H1 (cell line): Measurements from ENCODE around the gene KRT5. TPM values are rescaled to one million over a fixed set of nuclear protein-coding genes. Genes with fewer than 3 reads are reported as not detected.

Source experiments
- CTCF ChIA-PET: fragments of 300-600 bp; sonication (Branson Sonifier 250); formaldehyde crosslinking; loops from one replicate; lab custom pipeline; 2021; ENCODE audit not compliant: partially characterized antibody; lab: Charles Lee
- POLR2A ChIA-PET: fragments of 300-600 bp; sonication (Branson Sonifier 250); formaldehyde crosslinking; loops from one replicate; lab custom pipeline; 2021; ENCODE audit warnings: inconsistent platforms; ENCODE audit not compliant: partially characterized antibody; lab: Charles Lee
- DNase-seq, 2 experiments: peaks; one replicate each; pipeline versions ENCODE4 v3.0.0 to v3.0.0-alpha.2; 2010 to 2022; ENCODE audit warnings: low spot score in 2 of 2, low read depth in 1 of 2, mixed read lengths in 1 of 2
- FAIRE-seq: peaks from 2 replicates; lab custom pipeline; 2011; peaks lifted over from hg19 to GRCh38; lab: Jason Lieb, UNC
- H2AFZ ChIP-seq: 2 replicates; pipeline ENCODE4 v1.8.1; 2012; ENCODE audit warnings: low read length, inconsistent platforms
- H2AK5ac ChIP-seq: 2 replicates; pipeline ENCODE4 v1.6.1; 2013; ENCODE audit warnings: low read depth, low read length
- H2BK120ac ChIP-seq: replicated peaks from 2 replicates; pipeline ENCODE3; 2013; ENCODE audit warnings: low read depth, low read length, inconsistent platforms
- H2BK12ac ChIP-seq: 2 replicates; pipeline ENCODE4 v1.6.1; 2013; ENCODE audit warnings: low read depth, low read length
- H2BK15ac ChIP-seq: 2 replicates; pipeline ENCODE4 v1.6.1; 2013; ENCODE audit warnings: low read length
- H2BK20ac ChIP-seq: 2 replicates; pipeline ENCODE4 v1.6.1; 2013; ENCODE audit warnings: low read length
- H2BK5ac ChIP-seq: 2 replicates; pipeline ENCODE4 v1.6.1; 2013; ENCODE audit warnings: low read depth, low read length
- H3K14ac ChIP-seq: 2 replicates; pipeline ENCODE4 v1.6.1; 2013; ENCODE audit warnings: inconsistent platforms; ENCODE audit not compliant: insufficient read length
- H3K18ac ChIP-seq: 2 replicates; pipeline ENCODE4 v1.6.1; 2013; ENCODE audit warnings: low read length; ENCODE audit errors: extremely low read depth
- H3K23ac ChIP-seq: 2 replicates; pipeline ENCODE4 v1.6.1; 2013; ENCODE audit warnings: inconsistent platforms; ENCODE audit not compliant: insufficient read length
- H3K23me2 ChIP-seq: 2 replicates; pipeline ENCODE4 v1.6.1; 2013; ENCODE audit warnings: low read depth, low read length
- H3K27ac ChIP-seq: 2 replicates; pipeline ENCODE4 v1.6.1; 2011; ENCODE audit warnings: low read depth, low read length, inconsistent platforms
- H3K27me3 ChIP-seq, 4 experiments: replicated peaks in 1 of 4; 1 replicate in 1 of 4; 2 replicates in 3 of 4; pipeline versions ENCODE4 v1.6.1 to v1.8.1; 2011 to 2013; ENCODE audit warnings: low read length in 3 of 4, mild to moderate bottlenecking in 3 of 4, inconsistent platforms in 2 of 4, mixed read lengths in 2 of 4, moderate library complexity in 1 of 4; ENCODE audit not compliant: control insufficient read depth in 3 of 4, insufficient read depth in 3 of 4; ENCODE audit errors: extremely low read depth in 1 of 4
- H3K36me3 ChIP-seq, 4 experiments: 2 replicates each; pipeline versions ENCODE4 v1.6.1 to v1.8.1; 2011 to 2013; ENCODE audit warnings: mild to moderate bottlenecking in 4 of 4, low read length in 3 of 4, moderate library complexity in 2 of 4, control low read depth in 1 of 4, inconsistent platforms in 1 of 4; ENCODE audit not compliant: insufficient read depth in 4 of 4, control insufficient read depth in 2 of 4
- H3K4ac ChIP-seq: replicated peaks from 2 replicates; pipeline ENCODE3; 2013; ENCODE audit warnings: low read length, low read depth, mixed read lengths, inconsistent platforms; ENCODE audit not compliant: insufficient read length
- H3K4me1 ChIP-seq, 4 experiments: replicated peaks in 1 of 4; 1 replicate in 1 of 4; 2 replicates in 3 of 4; pipeline versions ENCODE4 v1.6.1 to v1.8.1; 2011 to 2013; ENCODE audit warnings: low read length in 3 of 4, inconsistent platforms in 2 of 4, mixed read lengths in 1 of 4; ENCODE audit not compliant: insufficient read depth in 4 of 4, control insufficient read depth in 3 of 4
- H3K4me2 ChIP-seq, 2 experiments: 2 replicates each; pipeline versions ENCODE4 v1.6.1 to v1.8.1; 2011 to 2013; ENCODE audit warnings: low read depth in 2 of 2, low read length in 2 of 2, control low read depth in 1 of 2, inconsistent platforms in 1 of 2, mild to moderate bottlenecking in 1 of 2; ENCODE audit not compliant: insufficient read depth in 1 of 2
- H3K4me3 ChIP-seq, 4 experiments: fragments of 200-600, 300-600 bp in 1 of 4; sonication (generic), shearing (Covaris generic), sonication (Bioruptor Twin) in 1 of 4; 2 replicates each; pipeline versions ENCODE4 v1.5.1 to v1.8.1; 2011 to 2016; ENCODE audit warnings: low read length in 4 of 4, low read depth in 3 of 4, control low read depth in 2 of 4, inconsistent platforms in 2 of 4, mild to moderate bottlenecking in 2 of 4, mixed read lengths in 1 of 4, moderate library complexity in 1 of 4; ENCODE audit not compliant: insufficient read depth in 2 of 4; ENCODE audit errors: extremely low read depth in 1 of 4
- H3K56ac ChIP-seq: replicated peaks from 2 replicates; pipeline ENCODE3; 2013; ENCODE audit warnings: low read depth, mild to moderate bottlenecking, mixed read lengths, low read length, inconsistent platforms; ENCODE audit not compliant: insufficient read length
- H3K79me1 ChIP-seq: 2 replicates; pipeline ENCODE4 v1.6.1; 2013; ENCODE audit warnings: low read depth, low read length, control low read depth
- H3K79me2 ChIP-seq, 2 experiments: 2 replicates each; pipeline versions ENCODE4 v1.6.1 to v1.8.1; 2012 to 2013; ENCODE audit warnings: low read length in 2 of 2, mild to moderate bottlenecking in 2 of 2, inconsistent platforms in 1 of 2; ENCODE audit not compliant: insufficient read depth in 2 of 2, control insufficient read depth in 1 of 2
- H3K9ac ChIP-seq, 4 experiments: replicated peaks in 1 of 4; 1 replicate in 1 of 4; 2 replicates in 3 of 4; pipeline versions ENCODE4 v1.6.1 to v1.8.1; 2011 to 2013; ENCODE audit warnings: low read depth in 3 of 4, low read length in 3 of 4, control low read depth in 2 of 4, mild to moderate bottlenecking in 2 of 4, moderate library complexity in 2 of 4, inconsistent platforms in 1 of 4; ENCODE audit errors: extremely low read depth in 1 of 4
- H3K9me3 ChIP-seq, 2 experiments: 2 replicates each; pipeline versions ENCODE4 v1.6.1 to v1.8.1; 2012 to 2013; ENCODE audit warnings: mild to moderate bottlenecking in 2 of 2, moderate library complexity in 2 of 2, control low read depth in 1 of 2, inconsistent platforms in 1 of 2, low read depth in 1 of 2, low read length in 1 of 2, mixed read lengths in 1 of 2; ENCODE audit not compliant: insufficient read depth in 2 of 2
- H4K20me1 ChIP-seq, 2 experiments: replicated peaks in 1 of 2; 2 replicates each; pipeline versions ENCODE3 to v1.8.1; 2011 to 2013; ENCODE audit warnings: inconsistent platforms in 2 of 2, low read length in 2 of 2, mild to moderate bottlenecking in 1 of 2; ENCODE audit not compliant: insufficient read depth in 2 of 2, control insufficient read depth in 1 of 2
- H4K5ac ChIP-seq: 2 replicates; pipeline ENCODE4 v1.6.1; 2013; ENCODE audit warnings: low read length, low read depth, mixed read lengths, inconsistent platforms; ENCODE audit not compliant: insufficient read length
- H4K8ac ChIP-seq: 2 replicates; pipeline ENCODE4 v1.8.0; 2013; ENCODE audit warnings: mild to moderate bottlenecking, moderate library complexity, low read length, inconsistent platforms; ENCODE audit not compliant: insufficient read depth; ENCODE audit errors: extremely low read depth
- H4K91ac ChIP-seq: replicated peaks from 2 replicates; pipeline ENCODE3; 2013; ENCODE audit warnings: low read length, mixed read lengths, inconsistent platforms; ENCODE audit not compliant: insufficient read length
- CHD1 ChIP-seq: IDR thresholded peaks from 2 replicates; pipeline ENCODE4 v1.6.1; 2012; ENCODE audit warnings: low read depth, low read length, improper control_type of control experiment
- EP300 ChIP-seq, 2 experiments: IDR thresholded peaks; 1 replicate in 1 of 2; 2 replicates in 1 of 2; pipeline ENCODE4 v1.6.1; 2011 to 2012; ENCODE audit warnings: low read depth in 2 of 2, low read length in 2 of 2, mild to moderate bottlenecking in 2 of 2, borderline replicate concordance in 1 of 2, inconsistent platforms in 1 of 2, moderate library complexity in 1 of 2
- HDAC6 ChIP-seq: IDR thresholded peaks from one replicate; pipeline ENCODE4 v1.7.1; 2012; ENCODE audit warnings: low read depth, mild to moderate bottlenecking, inconsistent platforms, low read length, moderate library complexity
- RAD21 ChIP-seq, 2 experiments: IDR thresholded peaks in 1 of 2; conservative IDR thresholded peaks in 1 of 2; 2 replicates each; pipeline ENCODE4 v1.6.1; 2011; ENCODE audit warnings: low read depth in 2 of 2, low read length in 2 of 2, improper control_type of control experiment in 1 of 2, inconsistent platforms in 1 of 2, mild to moderate bottlenecking in 1 of 2, moderate library complexity in 1 of 2
- RFX5 ChIP-seq: IDR thresholded peaks from 2 replicates; pipeline ENCODE4 v1.6.1; 2011; ENCODE audit warnings: low read depth, low read length, improper control_type of control experiment, borderline replicate concordance
- SIRT6 ChIP-seq: IDR thresholded peaks from one replicate; pipeline ENCODE4 v1.7.1; 2012; ENCODE audit warnings: low read length, inconsistent platforms
- SP2 ChIP-seq: IDR thresholded peaks from 2 replicates; pipeline ENCODE4 v1.6.1; 2012; ENCODE audit warnings: mild to moderate bottlenecking, low read length, inconsistent platforms
- WGBS, 2 experiments: shearing (Covaris generic) in 1 of 2; methylation state at CpG; one replicate each; pipeline versions ENCODE4 v1.1.6 to v1.1.7; 2013 to 2015; ENCODE audit warnings: low lambda C conversion rate in 2 of 2, mixed read lengths in 2 of 2, inconsistent platforms in 1 of 2, low coverage in 1 of 2, missing lambda C conversion rate in 1 of 2; ENCODE audit not compliant: insufficient replicate concordance in 2 of 2, insufficient coverage in 1 of 2, insufficient read length in 1 of 2; ENCODE audit errors: extremely low coverage in 1 of 2, missing lambda C conversion rate in 1 of 2; 5-methylcytosine and 5-hydroxymethylcytosine counted together
- polyA plus RNA-seq, 7 experiments: library from polyadenylated mRNA; depleted of rRNA in 3 of 7; stranded (reverse) in 5 of 7; unstranded in 2 of 7; fragments of >200 nt in 5 of 7; fragments of 200-250 nt in 2 of 7; gene quantifications; 1 replicate in 5 of 7; 2 replicates in 1 of 7; 4 replicates in 1 of 7; pipeline versions ENCODE4 v1.2.1 to v1.2.3, GENCODE V29; 2011 to 2013; ENCODE audit warnings: missing spikeins in 2 of 7, mixed read lengths in 2 of 7
- total RNA-seq: library from RNA; stranded (reverse); fragmentation: NEBNext Ultra II Directional; extraction: Animal tissue kit (Norgen Biotek cat#: 25700); gene quantifications from 2 replicates; pipeline ENCODE4 v1.2.1, GENCODE V29; 2021
- TF ChIP-seq, protein P1 (sequence below): IDR thresholded peaks from 2 replicates; pipeline ENCODE4 v1.6.1; 2012; ENCODE audit warnings: low read length, inconsistent platforms

The KRT5 gene
- total and polyA plus RNA-seq, 2 of the 8 experiments (the other 6 are each of a cell fraction or from before 2014, with no cell fraction given) = 0.18 TPM; not detected in 1

DNA sequence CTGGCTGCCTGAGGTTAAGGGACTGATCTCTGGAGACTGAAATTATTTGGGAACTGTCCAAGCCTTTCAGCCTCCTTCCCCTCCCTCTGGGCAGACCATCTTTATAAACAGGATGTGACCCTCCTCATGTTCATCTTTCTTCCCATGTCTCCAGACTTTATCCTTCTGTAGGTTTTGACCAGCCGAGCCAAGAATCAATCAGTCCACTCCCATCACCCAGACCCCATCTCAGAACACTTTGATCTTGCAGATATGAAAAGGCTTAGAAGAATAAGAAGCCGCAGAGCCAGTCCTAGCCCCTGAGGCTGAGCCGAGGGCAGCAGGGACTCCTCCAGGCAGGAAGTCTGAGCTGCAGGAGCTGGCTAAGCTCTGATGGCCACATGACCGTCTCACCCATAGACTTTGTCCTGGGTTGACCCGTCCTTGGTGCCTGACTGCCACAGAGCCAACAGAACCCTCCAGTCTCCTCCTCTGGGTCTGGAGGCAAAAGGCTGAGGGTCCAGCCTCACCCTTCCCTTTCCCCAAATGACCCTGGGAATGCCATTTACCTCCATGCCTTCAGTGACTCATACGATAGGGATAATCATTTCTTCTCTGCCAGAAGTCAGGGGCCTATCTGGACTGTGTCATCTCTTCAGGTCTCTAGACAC lies 31.1 kb upstream of the KRT5 start:
- Histone ChIP-seq H3K18ac (no peak overlapping the region), H3K23me2 (no peaks in the 10 kb centered on the region), H3K4me1 (no peaks in the 10 kb centered on the region), H2AK5ac (no peak overlapping the region), H2BK120ac (no peak overlapping the region), H4K20me1 (no peaks in the 10 kb centered on the region), H2BK15ac (no peak overlapping the region), H4K8ac (no peak overlapping the region), H3K4me3 (no peak overlapping the region), H3K9me3 (no peaks in the 10 kb centered on the region), H2AFZ (no peak overlapping the region), H2BK12ac (no peak overlapping the region), H4K5ac (no peak overlapping the region), H2BK5ac (no peak overlapping the region), H3K27ac (no peak overlapping the region), H3K14ac (no peak overlapping the region), H3K56ac (no peak overlapping the region), H3K4me2 (no peak overlapping the region), H4K91ac (no peak overlapping the region), H3K79me2 (no peaks in the 10 kb centered on the region), H3K4ac (no peak overlapping the region), H2BK20ac (no peak overlapping the region), H3K79me1 (no peaks in the 10 kb centered on the region), H3K9ac (no peak overlapping the region), H3K27me3 (no peaks in the 10 kb centered on the region), H3K23ac (no peak overlapping the region), H3K36me3 (no peaks in the 10 kb centered on the region)
- ChIA-PET POLR2A (no interaction called here), CTCF (interaction anchor here (0.9 to 2.7 kb wide), 7 partner anchors 10 to 429 kb away, joined by 3 to 16 read pairs (median 5); no protein-coding TSS in a partner anchor)
- FAIRE-seq (no peak), DNase-seq (no peak)
- WGBS, 2 experiments = 98% methylated on average over 6 of the region's 6 CpGs; no CpG with 5 or more reads in 1 of the 2 experiments
- TF ChIP-seq EP300 (IDR thresholded peaks at IDR 0.05; ENCODE audit: borderline replicate concordance in 1 of 2, low read depth in 2 of 2, low read length in 2 of 2) (no peak), SIRT6 (no peak), CHD1 (no peak), RFX5 (no peak), RAD21 (IDR thresholded peaks at IDR 0.05 in 1 of 2, conservative IDR thresholded peaks at IDR 0.05 in 1 of 2; ENCODE audit: low read depth in 2 of 2, low read length in 2 of 2) (no peak), HDAC6 (no peak), SP2 (no peak)
- TF ChIP-seq, protein P1, sequence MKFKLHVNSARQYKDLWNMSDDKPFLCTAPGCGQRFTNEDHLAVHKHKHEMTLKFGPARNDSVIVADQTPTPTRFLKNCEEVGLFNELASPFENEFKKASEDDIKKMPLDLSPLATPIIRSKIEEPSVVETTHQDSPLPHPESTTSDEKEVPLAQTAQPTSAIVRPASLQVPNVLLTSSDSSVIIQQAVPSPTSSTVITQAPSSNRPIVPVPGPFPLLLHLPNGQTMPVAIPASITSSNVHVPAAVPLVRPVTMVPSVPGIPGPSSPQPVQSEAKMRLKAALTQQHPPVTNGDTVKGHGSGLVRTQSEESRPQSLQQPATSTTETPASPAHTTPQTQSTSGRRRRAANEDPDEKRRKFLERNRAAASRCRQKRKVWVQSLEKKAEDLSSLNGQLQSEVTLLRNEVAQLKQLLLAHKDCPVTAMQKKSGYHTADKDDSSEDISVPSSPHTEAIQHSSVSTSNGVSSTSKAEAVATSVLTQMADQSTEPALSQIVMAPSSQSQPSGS = no peak
